Measurements from ENCODE around the gene APMAP.

The APMAP gene

DNA sequence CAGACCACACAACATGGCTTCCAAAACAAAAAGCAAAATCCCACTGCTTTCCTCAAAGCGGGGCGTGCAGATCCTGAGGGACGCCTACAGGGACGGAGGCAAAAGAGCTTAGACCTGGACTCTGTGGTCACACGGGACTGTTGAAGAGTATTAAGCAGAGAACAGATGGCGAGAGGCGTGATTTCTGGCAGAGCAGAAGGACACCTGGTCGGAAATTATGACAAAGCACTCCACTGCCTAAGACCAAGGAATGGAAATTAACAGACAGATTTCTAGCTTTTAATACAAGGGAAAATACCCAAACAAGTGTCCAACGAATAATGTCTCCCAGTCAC is 28.1 kb downstream of the APMAP start:
- DNase-seq: no peak

DNA sequence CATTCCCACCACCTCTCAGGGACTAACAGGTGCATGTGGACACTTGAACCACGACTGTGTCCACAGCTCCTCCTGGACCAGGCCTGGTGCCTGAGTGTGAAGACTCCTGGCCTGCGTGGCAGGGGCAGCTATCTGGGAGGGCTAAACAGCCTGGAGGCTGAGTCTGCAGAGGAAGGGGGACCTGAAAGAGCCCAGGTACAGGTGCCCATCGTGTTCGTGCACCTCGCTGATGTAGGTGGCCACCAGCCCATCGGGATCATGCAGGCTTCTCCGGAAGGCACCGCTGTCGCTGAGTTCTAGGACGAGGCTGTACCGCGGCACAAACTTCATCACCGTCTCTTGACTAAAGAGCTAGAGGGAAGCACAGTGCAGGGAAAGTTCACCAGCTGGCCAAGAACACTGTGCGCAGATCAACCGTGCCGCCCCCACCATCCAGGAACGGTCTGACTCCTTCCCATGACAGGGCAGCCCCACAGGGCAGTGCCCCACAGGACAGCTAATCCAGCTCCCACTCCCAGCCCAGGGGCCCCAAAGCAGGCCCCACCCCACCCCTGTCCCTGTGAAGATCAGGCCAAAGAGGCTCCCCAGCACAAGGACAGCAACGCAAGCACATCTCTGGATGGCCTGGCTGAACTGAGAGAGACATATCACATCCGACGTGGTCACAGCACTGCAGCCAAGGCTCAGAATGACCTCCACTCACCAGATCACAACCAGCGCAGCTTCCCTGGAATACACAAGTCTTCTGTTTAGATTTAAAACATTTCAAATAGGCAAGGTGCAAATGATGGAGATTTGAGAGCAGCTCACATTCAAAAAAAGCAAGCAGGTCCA is 28.7 kb downstream of the APMAP start:
- DNase-seq: no peak

DNA sequence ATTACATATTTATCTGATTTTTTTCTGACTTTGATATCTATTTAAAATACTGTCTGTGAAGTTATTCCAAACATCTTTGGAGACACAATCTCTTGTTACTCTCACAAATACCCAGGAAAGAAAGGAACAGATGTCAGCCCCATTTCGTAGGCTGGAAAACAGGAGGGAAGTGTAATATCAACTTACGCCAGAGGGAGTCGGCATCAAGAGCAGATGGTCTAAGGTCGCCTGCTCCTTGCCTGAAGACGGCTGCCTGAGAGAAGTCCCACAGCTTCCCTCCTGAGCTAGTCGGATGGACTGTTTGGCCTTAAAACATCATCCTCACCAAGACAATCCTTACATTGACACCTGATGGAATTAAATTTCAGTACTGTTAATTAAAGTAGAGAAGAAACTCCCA is 30.0 kb downstream of the APMAP start:
- DNase-seq: no peak

DNA sequence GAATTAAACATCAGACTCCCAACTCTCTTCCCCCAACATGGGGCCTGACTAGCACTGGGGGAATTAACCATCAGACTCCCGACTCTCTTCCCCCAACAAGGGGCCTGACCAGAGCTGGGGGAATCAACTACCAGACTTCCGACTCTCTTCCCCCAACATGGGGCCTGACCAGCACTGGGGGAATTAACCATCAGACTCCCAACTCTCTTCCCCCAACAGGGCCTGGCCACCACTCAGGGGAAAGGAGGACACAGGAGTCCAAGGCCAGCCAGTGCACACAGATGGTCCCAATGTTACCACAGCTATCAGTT is 30.4 kb downstream of the APMAP start:
- no peak for DNase-seq

DNA sequence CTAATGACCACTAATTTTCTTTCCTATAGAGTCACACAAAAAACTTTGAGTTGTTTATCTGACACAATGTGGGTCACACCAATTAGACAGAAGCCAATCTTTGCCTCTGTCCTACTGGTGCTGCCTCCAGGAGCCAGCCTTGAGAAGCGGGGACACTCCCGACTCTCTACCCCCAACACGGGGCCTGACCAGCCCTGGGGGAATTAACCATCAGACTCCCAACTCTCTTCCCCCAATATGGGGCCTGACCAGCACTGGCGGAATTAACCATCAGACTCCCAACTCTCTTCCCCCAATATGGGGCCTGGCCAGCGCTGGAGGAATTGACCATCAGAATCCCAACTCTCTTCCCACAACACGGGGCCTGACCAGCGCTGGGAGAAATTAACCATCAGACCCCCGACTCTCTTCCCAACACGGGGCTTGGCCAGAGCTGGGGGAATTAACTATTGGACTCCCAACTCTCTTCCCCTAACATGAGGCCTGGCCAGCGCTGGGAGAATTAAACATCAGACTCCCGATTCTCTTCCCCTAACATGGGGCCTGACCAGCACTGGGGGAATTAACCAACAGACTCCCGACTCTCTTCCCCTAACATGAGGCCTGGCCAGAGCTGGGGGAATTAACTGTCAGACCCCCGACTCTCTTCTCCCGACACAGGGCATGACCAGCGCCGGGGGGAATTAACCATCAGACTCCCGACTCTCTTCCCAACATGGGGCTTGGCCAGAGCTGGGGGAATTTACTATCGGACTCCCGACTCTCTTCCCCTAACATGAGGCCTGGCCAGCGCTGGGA is 31.0 kb downstream of the APMAP start:
- no peak for DNase-seq

DNA sequence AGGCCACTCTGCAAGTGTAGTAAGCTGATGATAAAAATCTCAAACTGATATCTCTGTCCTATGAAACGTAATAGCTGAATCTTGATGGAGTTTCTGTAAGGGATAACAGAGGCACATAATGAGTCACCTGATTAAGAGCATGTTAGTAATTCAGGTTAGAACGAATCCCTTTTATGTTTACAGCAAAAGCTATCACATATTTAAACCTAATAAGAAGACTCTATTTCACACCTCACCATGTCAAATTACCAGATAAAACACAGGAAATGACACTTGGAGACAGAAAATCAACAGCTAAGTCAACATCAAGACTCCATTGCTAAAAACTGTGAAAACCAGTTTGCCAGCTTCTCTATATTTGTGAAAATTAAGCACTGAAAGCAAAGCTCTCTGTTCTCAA is 31.7 kb downstream of the APMAP start:
- DNase-seq: no peak

DNA sequence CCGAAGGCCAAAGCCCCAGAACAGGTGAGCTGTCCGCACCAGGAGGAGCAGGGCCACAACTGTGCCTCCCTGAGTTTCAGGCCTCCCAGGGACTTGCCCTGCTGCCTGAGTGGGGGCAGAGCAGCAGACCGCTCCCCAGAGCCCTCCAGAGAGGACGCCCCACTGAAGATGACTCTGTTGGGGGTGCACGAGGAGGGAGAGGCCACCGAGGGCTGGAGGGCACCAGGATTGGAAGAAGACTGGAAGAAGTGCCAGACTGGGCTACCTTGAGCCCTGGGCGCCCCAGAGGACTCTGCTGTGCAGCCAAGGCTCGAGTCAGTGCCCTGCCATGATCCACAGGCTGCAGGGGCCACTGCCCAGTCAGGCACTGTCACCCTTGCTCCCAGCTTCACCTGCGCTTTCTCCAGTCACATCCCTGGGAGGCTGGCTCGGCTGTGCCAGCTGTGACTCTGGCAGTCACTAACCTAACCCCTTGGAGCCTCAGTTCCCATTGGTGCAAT is 32.2 kb downstream of the APMAP start:
- DNase-seq: no peak

DNA sequence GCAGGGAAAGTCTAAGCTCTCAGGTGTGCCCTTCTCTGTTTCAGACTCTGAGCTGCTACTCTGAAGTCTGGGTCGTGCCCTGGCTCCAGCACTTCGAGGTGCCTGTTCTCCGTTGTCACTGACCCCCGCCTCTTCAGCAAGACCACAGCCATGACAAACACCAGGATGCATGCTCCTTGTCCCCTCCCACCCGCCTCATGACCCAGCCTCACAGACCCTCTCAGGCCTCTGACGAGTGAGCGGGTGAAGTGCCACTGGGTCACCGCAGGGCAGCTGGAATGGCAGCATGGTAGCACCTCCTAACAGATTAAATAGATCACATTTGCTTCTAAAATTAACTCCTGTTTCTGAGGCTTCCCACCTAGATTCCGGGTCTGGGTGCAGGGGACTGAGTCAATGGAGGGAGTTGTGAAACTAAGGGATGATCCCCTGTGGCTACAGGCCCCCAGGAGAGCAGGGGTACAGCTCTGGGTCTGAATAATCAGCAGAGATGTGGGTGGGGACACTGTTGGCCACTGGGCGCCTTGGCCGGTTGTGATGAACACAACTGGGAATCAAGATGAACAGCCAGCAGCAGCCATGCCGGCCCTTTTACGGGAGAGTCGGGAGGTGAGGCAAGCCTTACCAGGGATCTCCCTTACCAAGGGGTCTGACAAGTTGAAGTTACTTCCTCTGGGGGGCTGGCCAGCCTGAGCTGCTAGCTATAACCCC is 32.8 kb downstream of the APMAP start:
- no peak for DNase-seq

DNA sequence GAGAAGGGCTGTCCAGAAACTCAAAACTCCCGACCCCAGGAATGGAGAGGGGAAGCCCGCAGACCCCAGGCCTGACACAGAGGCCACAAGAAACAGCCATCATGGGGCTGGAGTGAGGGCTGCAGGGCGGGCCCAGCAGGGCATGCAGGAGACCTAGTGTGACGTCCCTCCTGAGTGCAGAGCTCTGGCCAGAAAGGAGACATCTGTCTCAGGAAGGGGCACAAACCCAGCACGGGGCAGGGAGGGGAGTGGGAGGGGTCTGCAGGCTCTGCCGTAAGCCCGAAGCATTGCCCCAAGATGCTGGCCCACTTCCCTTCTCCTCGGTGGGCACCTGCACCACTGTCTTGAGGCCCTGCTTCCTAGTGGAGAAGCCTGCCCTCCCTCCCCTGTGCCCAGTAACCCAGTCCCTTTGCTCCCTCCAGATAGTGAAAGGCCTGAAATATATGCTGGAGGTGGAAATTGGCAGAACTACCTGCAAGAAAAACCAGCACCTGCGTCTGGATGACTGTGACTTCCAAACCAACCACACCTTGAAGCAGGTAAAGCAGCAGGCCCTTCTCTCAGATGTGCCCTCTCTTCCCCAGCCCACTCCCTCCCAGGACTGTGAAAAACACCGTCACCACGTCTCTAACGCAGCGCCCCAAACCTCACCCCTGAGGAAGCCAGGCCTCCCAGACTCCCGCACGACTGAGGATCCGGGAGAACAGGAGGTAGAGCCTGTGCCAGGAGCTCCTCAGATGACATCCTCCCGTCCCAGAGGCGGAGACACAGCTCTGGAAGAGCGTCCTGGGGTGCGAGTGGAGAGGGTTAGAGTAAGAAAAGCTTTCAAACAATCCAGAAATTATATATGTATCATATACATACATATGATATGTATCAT is 33.8 kb downstream of the APMAP start:
- DNase-seq: no peak

DNA sequence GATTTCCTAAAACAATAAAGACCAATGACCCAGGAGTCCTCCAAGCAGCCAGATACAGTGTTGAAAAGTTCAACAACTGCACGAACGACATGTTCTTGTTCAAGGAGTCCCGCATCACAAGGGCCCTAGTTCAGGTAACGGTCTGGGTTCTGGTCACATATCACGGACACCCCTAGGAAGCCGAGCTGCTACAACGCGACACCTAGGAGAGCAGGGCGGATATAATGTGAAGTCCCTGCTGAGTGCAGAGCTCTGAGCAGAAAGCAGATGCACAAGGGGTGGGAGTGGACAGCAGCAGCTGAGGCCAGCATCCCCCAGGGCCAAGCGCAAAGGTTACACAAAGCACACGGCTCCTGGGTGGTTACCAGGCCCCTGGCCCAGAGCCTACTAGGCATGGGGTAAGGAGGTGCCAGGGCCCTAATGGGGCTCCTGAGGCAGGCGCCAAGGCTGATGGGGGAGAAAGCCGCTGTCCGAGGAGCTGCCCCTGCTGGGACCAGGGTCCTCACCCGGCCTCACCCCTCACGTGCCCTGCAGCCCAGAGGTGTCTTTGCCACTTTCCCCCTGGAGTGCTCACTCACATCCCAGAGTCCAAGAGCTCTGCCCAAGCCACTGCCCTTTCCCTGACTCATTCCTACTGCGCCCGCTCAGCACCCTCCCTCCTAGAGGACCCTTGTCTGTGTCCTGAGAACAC is 35.1 kb downstream of the APMAP start:
- DNase-seq: no peak

DNA sequence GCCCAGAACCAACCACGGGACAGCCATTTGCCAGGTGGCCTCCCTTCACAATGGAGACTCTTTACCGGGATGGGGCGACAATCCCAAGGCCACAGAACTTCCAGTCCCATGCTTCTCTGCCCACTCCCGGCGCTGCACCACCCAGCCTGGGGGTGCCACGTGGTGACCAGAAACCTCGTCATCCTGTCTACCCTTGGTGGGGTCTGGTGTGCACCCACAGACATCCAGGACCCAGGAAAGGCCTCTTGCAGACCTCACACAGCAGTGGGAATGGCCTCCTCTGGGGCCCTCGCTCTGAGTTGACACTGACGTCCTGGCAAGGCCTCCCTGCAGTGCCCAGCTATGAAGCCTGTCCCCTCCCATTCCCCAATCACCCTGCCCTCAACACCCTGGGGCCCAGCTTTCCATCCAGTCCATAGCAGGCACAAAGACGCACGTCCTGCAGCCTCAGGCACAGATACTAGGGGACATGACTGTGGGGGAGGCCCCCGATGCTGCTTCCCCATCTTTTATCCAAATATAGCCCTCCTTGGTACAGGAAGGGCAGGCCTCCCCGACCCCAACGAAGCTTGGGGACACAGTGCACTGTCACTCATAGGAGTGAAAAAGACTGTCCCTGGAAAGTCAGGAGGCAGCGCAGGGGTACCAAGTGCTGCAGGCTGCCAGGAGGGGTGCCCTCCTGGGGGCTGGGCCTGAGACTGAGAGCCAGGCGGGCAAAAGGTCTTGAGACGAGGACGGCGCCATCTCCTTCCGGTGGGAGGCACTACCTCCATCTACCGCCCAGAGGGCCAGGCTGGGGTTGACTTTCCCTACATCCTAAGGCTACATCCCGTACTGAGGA is 36.3 kb downstream of the APMAP start:
- no peak for DNase-seq

DNA sequence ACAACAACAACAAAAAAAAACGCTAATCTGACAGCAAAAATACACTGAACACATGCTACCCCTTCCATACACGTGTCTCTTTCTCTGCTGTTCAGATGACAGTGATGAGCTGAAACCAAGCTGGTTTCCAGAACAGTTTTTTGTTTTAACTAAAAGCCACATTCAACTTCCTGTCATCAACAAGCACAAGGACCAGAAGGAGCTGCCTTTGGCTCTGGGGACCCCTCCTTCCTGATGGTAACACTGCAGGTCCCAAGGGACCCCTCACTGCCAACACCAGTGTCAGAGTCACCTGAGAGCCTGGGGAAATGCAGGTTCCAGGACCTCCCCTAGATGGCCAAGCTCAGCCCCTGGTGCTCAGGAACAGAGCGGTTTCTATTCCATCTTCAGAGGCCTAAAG is 37.5 kb downstream of the APMAP start:
- DNase-seq: no peak

DNA sequence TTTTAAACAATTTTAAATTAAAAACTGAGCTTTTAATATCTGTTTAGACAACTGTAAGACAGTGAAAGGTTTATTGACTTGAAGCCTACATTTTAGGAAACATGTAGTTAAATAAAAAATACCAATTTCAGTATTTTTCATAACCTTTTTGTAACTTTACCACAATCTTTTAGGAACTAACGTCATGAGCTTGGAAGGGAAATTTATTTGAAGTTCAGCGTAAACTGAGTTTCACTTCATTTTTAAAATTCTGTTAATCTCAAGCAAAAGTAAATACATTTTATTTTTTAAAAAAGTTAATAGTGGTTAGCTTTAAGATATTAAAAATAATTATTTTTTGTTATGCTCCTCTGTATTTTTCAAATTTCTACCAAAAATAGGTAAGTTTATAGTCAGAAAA is 38.0 kb downstream of the APMAP start:
- DNase-seq: no peak

DNA sequence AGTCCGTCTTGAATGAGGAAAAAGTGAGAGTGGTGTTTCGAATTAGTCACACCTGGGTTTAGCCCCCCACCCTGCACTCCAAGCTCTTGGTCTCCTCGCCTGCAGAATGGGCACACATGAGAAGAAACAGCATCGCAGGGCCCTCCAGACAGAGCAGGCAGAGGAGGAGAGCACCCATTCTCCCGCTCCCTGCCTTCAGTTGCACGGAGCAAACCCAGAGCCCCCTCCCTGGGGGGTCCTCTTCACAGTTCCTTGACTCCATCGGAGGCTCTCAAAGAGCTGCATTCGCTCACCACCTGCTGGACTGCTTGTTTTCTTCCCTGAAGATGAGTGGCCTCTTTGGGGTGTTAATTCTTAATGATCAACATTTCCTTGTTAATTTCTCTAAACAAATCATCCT is 38.4 kb downstream of the APMAP start:
- no peak for DNase-seq

DNA sequence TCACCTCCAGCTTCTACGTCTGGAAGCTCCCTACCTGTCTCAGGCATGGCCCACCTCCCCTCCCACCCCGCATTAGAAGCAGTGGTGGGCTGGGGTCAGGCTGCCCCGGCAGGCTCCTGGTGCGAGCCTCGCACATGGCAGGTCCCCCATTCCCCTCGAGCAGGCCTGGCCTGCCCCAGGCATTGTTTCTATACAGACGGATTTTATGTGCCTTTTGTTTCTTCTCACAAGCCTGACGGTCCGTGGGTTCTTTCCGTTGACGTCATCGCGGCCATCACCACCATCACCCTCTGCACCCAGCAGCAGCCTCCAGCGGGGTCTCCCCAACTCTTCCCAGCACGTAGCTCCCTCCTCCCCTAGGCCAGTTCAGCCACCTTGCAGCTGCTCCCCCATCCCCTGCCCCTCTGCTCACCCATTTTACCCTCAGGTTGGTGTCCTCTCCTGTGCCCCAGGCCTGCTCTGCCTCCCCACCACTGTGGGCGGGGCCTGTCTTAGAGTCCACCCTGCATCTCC is 38.9 kb downstream of the APMAP start:
- no peak for DNase-seq

DNA sequence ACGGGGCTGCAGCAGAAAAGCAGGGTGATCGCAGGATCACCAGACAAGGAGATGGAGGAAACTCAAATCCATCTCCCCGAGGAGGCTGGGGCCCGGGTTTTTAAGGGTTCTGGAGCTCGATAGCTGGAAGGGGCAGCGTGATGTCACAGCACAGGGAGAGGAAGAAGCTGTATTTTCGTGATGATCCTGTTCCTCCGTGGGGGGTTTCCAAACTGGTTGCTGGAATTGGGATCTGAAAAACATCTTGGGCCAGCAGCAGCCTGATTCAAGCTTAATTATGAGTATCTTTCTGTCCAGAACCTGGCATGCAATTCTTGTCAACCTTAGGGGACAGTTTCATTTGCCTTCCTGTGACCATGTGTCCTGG is 39.4 kb downstream of the APMAP start:
- DNase-seq: no peak

DNA sequence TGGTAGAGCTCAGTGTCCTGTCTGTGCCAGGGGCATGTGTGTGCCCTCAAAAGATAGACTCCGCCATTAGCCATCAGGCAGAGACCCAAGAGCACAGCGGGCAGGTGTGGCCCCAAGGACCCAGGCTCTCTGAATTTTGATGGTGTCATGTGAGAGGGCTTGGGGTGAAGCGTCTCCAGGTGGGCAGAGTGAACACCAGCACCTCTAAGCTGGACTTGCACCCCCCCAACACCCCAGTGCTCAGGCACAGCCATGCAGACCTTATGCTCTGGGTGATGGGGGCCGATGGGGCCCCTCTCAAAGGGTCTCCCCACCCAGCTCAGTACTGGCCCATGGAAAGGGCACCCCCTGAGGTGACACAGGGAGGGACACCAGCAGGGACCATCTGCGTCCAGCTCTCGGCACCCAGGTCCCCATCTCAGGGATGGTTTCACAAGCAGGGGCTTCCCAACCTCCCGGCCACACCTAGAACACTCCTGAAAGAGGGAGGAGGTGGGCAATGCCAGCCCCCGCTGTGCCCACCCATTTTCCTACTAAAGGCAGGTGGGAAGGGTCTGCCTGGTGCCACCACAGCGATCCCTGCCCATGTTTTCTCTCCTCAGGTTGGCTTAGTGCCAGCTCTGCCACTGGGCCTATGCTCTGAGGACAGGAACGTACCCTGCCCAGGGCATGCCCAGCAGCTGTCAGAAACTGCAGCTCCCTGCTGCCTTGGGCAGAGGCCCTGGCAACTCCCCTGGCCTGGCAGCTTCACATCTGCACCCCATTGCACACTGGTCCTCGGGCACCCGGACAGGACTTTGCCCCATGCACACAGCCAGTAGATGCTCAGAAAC is 40.0 kb downstream of the APMAP start:
- DNase-seq: no peak

DNA sequence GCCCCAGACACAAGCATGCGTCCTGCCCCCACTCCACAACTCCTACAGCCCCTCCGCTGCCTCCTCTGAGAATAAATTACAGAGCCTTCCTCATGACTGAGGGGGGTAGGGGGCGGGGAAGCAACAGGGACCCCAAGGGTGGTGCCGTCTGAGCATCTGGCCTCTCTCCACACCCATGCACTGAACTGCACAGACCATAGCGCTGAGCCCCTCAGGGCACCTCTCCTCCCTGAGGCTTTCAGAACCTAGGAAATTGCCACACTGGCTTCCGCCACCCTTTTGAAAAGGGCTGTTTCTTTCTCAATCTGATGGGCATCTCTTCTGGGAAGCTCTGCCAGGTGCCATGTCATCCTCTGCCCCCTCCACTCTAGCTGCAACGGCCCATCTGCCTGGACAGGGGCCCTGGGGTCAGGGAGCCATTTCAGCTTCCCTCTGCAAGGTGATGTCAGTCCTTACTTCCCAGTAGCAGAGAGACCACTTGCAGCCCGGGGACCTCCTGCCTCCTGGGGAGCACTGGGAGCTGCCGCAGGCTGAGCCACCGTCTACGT is 40.9 kb downstream of the APMAP start:
- no peak for DNase-seq

DNA sequence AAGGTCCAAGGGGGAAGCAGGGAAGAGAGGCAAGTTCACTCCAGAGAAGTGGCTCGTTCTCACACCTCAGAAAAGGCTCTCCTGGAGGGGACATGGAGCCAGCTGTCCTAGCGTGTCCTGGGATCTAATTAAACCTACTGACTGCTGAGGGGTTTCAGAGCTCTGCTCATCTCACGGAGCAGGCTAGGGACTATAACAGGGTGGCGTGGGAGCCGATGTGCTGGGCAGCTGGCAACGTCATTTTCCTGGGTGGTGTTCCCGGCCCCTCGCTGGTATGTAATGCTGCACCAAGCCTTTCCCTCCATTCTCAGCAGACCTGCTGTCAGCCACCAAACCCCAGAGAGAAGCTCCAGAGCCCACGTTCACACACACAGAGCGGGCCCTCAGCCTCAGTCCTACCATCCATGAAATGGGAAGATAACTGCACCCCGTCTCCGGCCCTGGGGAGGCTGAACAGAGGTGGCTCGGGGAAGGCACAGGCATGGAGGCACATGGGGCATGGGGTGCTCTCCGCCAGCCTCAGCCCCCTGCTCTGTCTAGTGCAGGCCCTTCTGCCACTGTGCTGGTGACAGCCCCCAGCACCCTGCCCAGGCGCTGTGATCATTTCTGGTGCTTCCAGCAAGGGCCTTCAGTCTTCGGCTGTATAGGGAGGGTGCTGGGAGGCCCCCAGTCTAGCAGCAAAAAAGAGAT is 41.6 kb downstream of the APMAP start:
- DNase-seq: no peak

Measured in NCI-H2029 treated with DMSO at 0.1 percent for 48 hours (cell line).